B cell (primary cell): ENCODE data around the gene NCOA1. TPM values are rescaled to one million over a fixed set of nuclear protein-coding genes. Genes with fewer than 3 reads are reported as not detected.

Experiments used
- ATAC-seq: fragments of 200-7000 bp; cut with Tn5 transposase; one replicate; pipeline ENCODE4 v1.10.0; 2021; ENCODE audit warnings: low read depth, mild to moderate bottlenecking, moderate number of reproducible peaks, moderate library complexity
- CTCF ChIA-PET: fragments of 350-600 bp; sonication (Branson Sonifier 250); formaldehyde crosslinking; loops from one replicate; lab custom pipeline; 2021; ENCODE audit warnings: antibody characterized with exemption, inconsistent platforms; lab: Charles Lee
- POLR2A ChIA-PET: fragments of 350-600 bp; sonication (Branson Sonifier 250); formaldehyde crosslinking; loops from one replicate; lab custom pipeline; 2021; ENCODE audit warnings: antibody characterized with exemption; lab: Charles Lee
- DNase-seq: peaks from one replicate; pipeline ENCODE4 v3.0.0; 2013
- H2AFZ ChIP-seq: 2 replicates; pipeline ENCODE4 v1.6.1; 2012; ENCODE audit warnings: mild to moderate bottlenecking, low read depth, low read length; ENCODE audit not compliant: insufficient read depth, poor library complexity, severe bottlenecking
- H3K27ac ChIP-seq, 2 donors: 1 replicate in 1 of 2; 2 replicates in 1 of 2; pipeline ENCODE4 v1.5.1; 2012 to 2013; ENCODE audit warnings: low read length in 2 of 2, mild to moderate bottlenecking in 2 of 2, moderate library complexity in 1 of 2
- H3K27me3 ChIP-seq, 4 experiments: fragments of 200-600 bp in 1 of 4; sonication (generic) in 1 of 4; replicated peaks in 1 of 4; 1 replicate in 2 of 4; 2 replicates in 2 of 4; pipeline versions ENCODE4 v1.6.1 to v1.7.0; 2013 to 2016; ENCODE audit warnings: low read length in 3 of 4, mild to moderate bottlenecking in 2 of 4, mixed read lengths in 1 of 4, moderate library complexity in 1 of 4; ENCODE audit not compliant: insufficient read depth in 4 of 4, control insufficient read depth in 3 of 4; ENCODE audit errors: control extremely low read depth in 1 of 4
- H3K36me3 ChIP-seq, 2 experiments: replicated peaks in 1 of 2; 1 replicate in 1 of 2; 2 replicates in 1 of 2; pipeline versions ENCODE4 v1.6.1 to v1.7.1; 2013; ENCODE audit warnings: low read length in 1 of 2; ENCODE audit not compliant: insufficient read depth in 2 of 2, control insufficient read depth in 1 of 2; ENCODE audit errors: control extremely low read depth in 1 of 2, extremely low read depth in 1 of 2
- H3K4me1 ChIP-seq, 2 donors: fragments of 200-600 bp in 1 of 2; sonication (generic) in 1 of 2; 1 replicate in 1 of 2; 2 replicates in 1 of 2; pipeline versions ENCODE4 v1.5.1 to v1.6.1; 2013 to 2017; ENCODE audit warnings: low read length in 2 of 2; ENCODE audit not compliant: control insufficient read depth in 2 of 2, insufficient read depth in 2 of 2
- H3K4me2 ChIP-seq: replicated peaks from 2 replicates; pipeline ENCODE3; 2012; ENCODE audit warnings: mild to moderate bottlenecking, low read depth, low read length; ENCODE audit not compliant: poor library complexity, severe bottlenecking
- H3K4me3 ChIP-seq, 5 experiments: fragments of 200-600 bp in 1 of 5; sonication (generic) in 1 of 5; 1 replicate in 3 of 5; 2 replicates in 2 of 5; pipeline versions ENCODE4 v1.5.1 to v1.7.0; 2011 to 2016; ENCODE audit warnings: low read length in 4 of 5, mild to moderate bottlenecking in 4 of 5, low read depth in 2 of 5, control low read depth in 1 of 5, moderate library complexity in 1 of 5; ENCODE audit not compliant: insufficient read depth in 1 of 5; ENCODE audit errors: control extremely low read depth in 1 of 5, extremely low read depth in 1 of 5
- H3K79me2 ChIP-seq: fragments of 200-600 bp; sonication (generic); one replicate; pipeline ENCODE4 v1.6.0; 2016; ENCODE audit warnings: low read length; ENCODE audit not compliant: control insufficient read depth, insufficient read depth
- H3K9ac ChIP-seq: fragments of 200-600 bp; sonication (generic); 2 replicates; pipeline ENCODE4 v1.6.1; 2017; ENCODE audit warnings: mild to moderate bottlenecking, low read length, moderate library complexity
- H3K9me3 ChIP-seq, 3 donors: one replicate each; pipeline versions ENCODE4 v1.6.1 to v1.7.1; 2013; ENCODE audit warnings: low read length in 2 of 3; ENCODE audit not compliant: control insufficient read depth in 2 of 3, insufficient read depth in 1 of 3; ENCODE audit errors: control extremely low read depth in 1 of 3
- H4K20me1 ChIP-seq: 2 replicates; pipeline ENCODE4 v1.6.0; 2012; ENCODE audit warnings: mild to moderate bottlenecking, low read length; ENCODE audit not compliant: insufficient read depth, control insufficient read depth, poor library complexity, severe bottlenecking
- H3K27ac Mint-ChIP-seq: one replicate; pipeline ENCODE4 v1.8.0; 2021; ENCODE audit warnings: mixed read lengths
- H3K27me3 Mint-ChIP-seq: one replicate; pipeline ENCODE4 v1.8.0; 2021; ENCODE audit warnings: mixed read lengths
- H3K4me1 Mint-ChIP-seq: one replicate; pipeline ENCODE4 v1.8.0; 2021; ENCODE audit warnings: mixed read lengths
- H3K4me3 Mint-ChIP-seq: one replicate; pipeline ENCODE4 v1.8.0; 2021; ENCODE audit warnings: mixed read lengths
- H3K9me3 Mint-ChIP-seq: one replicate; pipeline ENCODE4 v1.8.0; 2022; ENCODE audit warnings: mixed read lengths; ENCODE audit not compliant: insufficient read depth
- EZH2 ChIP-seq: IDR thresholded peaks from 2 replicates; pipeline ENCODE4 v1.6.1; 2012; ENCODE audit warnings: borderline replicate concordance, low read depth, mild to moderate bottlenecking, moderate library complexity, low read length; ENCODE audit not compliant: insufficient read depth, poor library complexity, severe bottlenecking
- WGBS: methylation state at CpG from one replicate; pipeline ENCODE4 v1.1.5; 2013; ENCODE audit warnings: missing lambda C conversion rate; ENCODE audit not compliant: insufficient coverage; 5-methylcytosine and 5-hydroxymethylcytosine counted together
- intact Hi-C: fragments of 100-400 bp; cut with micrococcal nuclease; formaldehyde crosslinking; loops from one replicate; pipeline ENCODE4 v1.10.0; 2022
- polyA plus RNA-seq: library from polyadenylated mRNA; depleted of rRNA; stranded (reverse); fragments of >200 nt; gene quantifications from 2 replicates; pipeline ENCODE4 v1.2.3, GENCODE V29; 2012
- total RNA-seq, 2 donors: library from RNA; stranded (reverse); fragments of 120-200 nt in 1 of 2; gene quantifications; 1 replicate in 1 of 2; 2 replicates in 1 of 2; pipeline versions ENCODE4 v1.2.3 to v1.2.4, GENCODE V29; 2013 to 2022
- TF ChIP-seq, protein P1 (sequence below): fragments of 200-600 bp; IDR thresholded peaks from one replicate; pipeline ENCODE4 v1.8.0; 2022; ENCODE audit warnings: antibody characterized with exemption, mild to moderate bottlenecking

The NCOA1 gene
- total and polyA plus RNA-seq, 2 donors (not counting 1 experiment from before 2014, with no cell fraction given) = 11.6 to 49.1 TPM

DNA sequence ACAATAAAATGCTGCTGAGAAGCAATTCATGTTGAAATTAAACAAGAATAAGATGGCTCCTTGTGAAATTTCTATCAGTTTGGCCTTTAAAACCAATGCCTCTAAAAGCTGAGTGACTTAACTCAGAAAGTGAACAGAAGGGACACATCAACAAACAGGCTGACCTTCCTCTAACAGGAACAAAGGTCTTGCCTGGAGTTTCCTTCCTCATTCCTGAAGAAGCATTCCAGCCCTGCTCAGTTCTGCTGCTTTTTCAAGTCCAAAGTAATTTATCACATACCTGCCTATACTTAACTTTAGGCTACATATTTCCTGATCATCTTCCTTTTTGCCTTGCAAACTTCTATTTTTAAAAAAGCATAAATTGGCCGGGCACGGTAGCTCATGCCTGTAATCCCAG lies 288.1 kb downstream of the NCOA1 start:
- Histone ChIP-seq H3K4me1 (no peaks in the 10 kb centered on the region), H3K79me2 (peaks cover 3% of the 10 kb centered on the region), H3K27me3 (peaks cover 0 to 33% (median 25%) of the 10 kb centered on the region in 4 experiments), H3K9me3 (peaks cover 0 to 2% (median 0%) of the 10 kb centered on the region in 3 donors), H3K27ac (no peak overlapping the region), H2AFZ (no peak overlapping the region), H3K4me3 (no peak overlapping the region), H3K36me3 (no peaks in the 10 kb centered on the region), H3K4me2 (no peak overlapping the region), H4K20me1 (no peaks in the 10 kb centered on the region), H3K9ac (no peak overlapping the region)
- TF ChIP-seq EZH2 = no peak
- TF ChIP-seq, protein P1, sequence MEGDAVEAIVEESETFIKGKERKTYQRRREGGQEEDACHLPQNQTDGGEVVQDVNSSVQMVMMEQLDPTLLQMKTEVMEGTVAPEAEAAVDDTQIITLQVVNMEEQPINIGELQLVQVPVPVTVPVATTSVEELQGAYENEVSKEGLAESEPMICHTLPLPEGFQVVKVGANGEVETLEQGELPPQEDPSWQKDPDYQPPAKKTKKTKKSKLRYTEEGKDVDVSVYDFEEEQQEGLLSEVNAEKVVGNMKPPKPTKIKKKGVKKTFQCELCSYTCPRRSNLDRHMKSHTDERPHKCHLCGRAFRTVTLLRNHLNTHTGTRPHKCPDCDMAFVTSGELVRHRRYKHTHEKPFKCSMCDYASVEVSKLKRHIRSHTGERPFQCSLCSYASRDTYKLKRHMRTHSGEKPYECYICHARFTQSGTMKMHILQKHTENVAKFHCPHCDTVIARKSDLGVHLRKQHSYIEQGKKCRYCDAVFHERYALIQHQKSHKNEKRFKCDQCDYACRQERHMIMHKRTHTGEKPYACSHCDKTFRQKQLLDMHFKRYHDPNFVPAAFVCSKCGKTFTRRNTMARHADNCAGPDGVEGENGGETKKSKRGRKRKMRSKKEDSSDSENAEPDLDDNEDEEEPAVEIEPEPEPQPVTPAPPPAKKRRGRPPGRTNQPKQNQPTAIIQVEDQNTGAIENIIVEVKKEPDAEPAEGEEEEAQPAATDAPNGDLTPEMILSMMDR = no peak
- intact Hi-C loops = no loop called here
- no peak overlapping the region for H3K4me3 Mint-ChIP-seq
- no peaks in the 10 kb centered on the region for H3K9me3 Mint-ChIP-seq
- CTCF ChIA-PET = no interaction called here
- DNase-seq = no peak
- peaks cover 25% of the 10 kb centered on the region for H3K27me3 Mint-ChIP-seq
- H3K27ac Mint-ChIP-seq = no peak overlapping the region
- POLR2A ChIA-PET = no interaction called here
- ATAC-seq = no peak
- WGBS = 49% methylated on average over 2 of the region's 2 CpGs
- peaks cover 2% of the 10 kb centered on the region for H3K4me1 Mint-ChIP-seq

- Mint-ChIP-seq H3K27me3 (peaks cover 20% of the 10 kb centered on the region), H3K4me1 (peaks cover 25% of the 10 kb centered on the region), H3K27ac (no peak overlapping the region), H3K4me3 (no peak overlapping the region), H3K9me3 (no peaks in the 10 kb centered on the region)
- no peaks in the 10 kb centered on the region for H3K36me3 ChIP-seq
- DNase-seq (no peak), ATAC-seq (no peak)
- intact Hi-C loops = loop anchor here (2.0 kb wide), 1 partner anchor 293 kb away; the partner anchor contains the start of gene NCOA1
- H3K4me2 ChIP-seq = no peak overlapping the region
- no peak overlapping the region for H2AFZ ChIP-seq
- peaks cover 23 to 27% of the 10 kb centered on the region in 2 donors for H3K4me1 ChIP-seq
- POLR2A ChIA-PET = no interaction called here
- CTCF ChIA-PET = interaction anchor here (1.0 kb wide), 1 partner anchor 9 kb away, joined by 4 read pairs; no protein-coding TSS in a partner anchor
- H3K27ac ChIP-seq = no peak overlapping the region
- no peaks in the 10 kb centered on the region for H4K20me1 ChIP-seq
- H3K9ac ChIP-seq = no peak overlapping the region
- peaks cover 0 to 47% (median 25%) of the 10 kb centered on the region in 4 experiments for H3K27me3 ChIP-seq
- no peak for TF ChIP-seq EZH2
- TF ChIP-seq, protein P1 = no peak
- H3K9me3 ChIP-seq = peaks cover 0 to 10% (median 6%) of the 10 kb centered on the region in 3 donors
- no peak overlapping the region for H3K4me3 ChIP-seq
- no CpG with 5 or more reads among the region's 3 CpGs for WGBS
- peaks cover 3% of the 10 kb centered on the region for H3K79me2 ChIP-seq
Measured at GRCh38 chr2:24783641-24784040, 292.6 kb downstream of the NCOA1 start.
